ENCODE measurements around the gene KCNAB1.
A peak's percentile ranks its signal among the peaks of the same experiment; 100 is the strongest.

Gene KCNAB1

GRCh38 chr3:156472150-156472549, 351.8 kb downstream of the KCNAB1 start:
- 71 to 74% methylated on average over 3 to 4 of the region's 4 CpGs for WGBS, 2 experiments
- H3K36me3 ChIP-seq (ENCODE audit: control insufficient read depth, insufficient read depth, low read length): no peaks in the 10 kb centered on the region
- H3K4me3 ChIP-seq (ENCODE audit: insufficient read depth, low read depth, low read length): no peak overlapping the region
- H3K27ac ChIP-seq (ENCODE audit: insufficient read depth, low read depth, low read length, poor library complexity, severe bottlenecking): no peak overlapping the region
- no peaks in the 10 kb centered on the region for H3K9me3 ChIP-seq (ENCODE audit: control insufficient read depth, low read length)
- H3K27me3 ChIP-seq (ENCODE audit: control insufficient read depth, insufficient read depth, low read length, poor library complexity, severe bottlenecking): no peaks in the 10 kb centered on the region
- H3K4me1 ChIP-seq (ENCODE audit: control insufficient read depth, insufficient read depth, low read length): no peaks in the 10 kb centered on the region

- Histone ChIP-seq H3K27me3 (ENCODE audit: control insufficient read depth, insufficient read depth, low read length, poor library complexity, severe bottlenecking) (no peaks in the 10 kb centered on the region), H3K4me3 (ENCODE audit: insufficient read depth, low read depth, low read length) (no peak overlapping the region), H3K36me3 (ENCODE audit: control insufficient read depth, insufficient read depth, low read length) (no peaks in the 10 kb centered on the region), H3K9me3 (ENCODE audit: control insufficient read depth, low read length) (no peaks in the 10 kb centered on the region), H3K4me1 (ENCODE audit: control insufficient read depth, insufficient read depth, low read length) (no peaks in the 10 kb centered on the region), H3K27ac (ENCODE audit: insufficient read depth, low read depth, low read length, poor library complexity, severe bottlenecking) (no peak overlapping the region)
- WGBS, 2 experiments: 94 to 98% methylated on average over 5 of the region's 5 CpGs
Observed at GRCh38 chr3:156472684-156473083, 352.3 kb downstream of the KCNAB1 start.

- H3K4me1 ChIP-seq (ENCODE audit: control insufficient read depth, insufficient read depth, low read length): no peaks in the 10 kb centered on the region
- H3K4me3 ChIP-seq (ENCODE audit: insufficient read depth, low read depth, low read length): no peak overlapping the region
- H3K9me3 ChIP-seq (ENCODE audit: control insufficient read depth, low read length): no peaks in the 10 kb centered on the region
- H3K27ac ChIP-seq (ENCODE audit: insufficient read depth, low read depth, low read length, poor library complexity, severe bottlenecking): no peak overlapping the region
- no peaks in the 10 kb centered on the region for H3K36me3 ChIP-seq (ENCODE audit: control insufficient read depth, insufficient read depth, low read length)
- H3K27me3 ChIP-seq (ENCODE audit: control insufficient read depth, insufficient read depth, low read length, poor library complexity, severe bottlenecking): no peaks in the 10 kb centered on the region
Observed at GRCh38 chr3:156473341-156473740, 353.0 kb downstream of the KCNAB1 start.

GRCh38 chr3:156474560-156475389, 354.4 kb downstream of the KCNAB1 start:
- WGBS, 2 experiments: 59 to 60% methylated on average over 12 of the region's 12 CpGs
- Histone ChIP-seq H3K9me3 (ENCODE audit: control insufficient read depth, low read length) (no peaks in the 10 kb centered on the region), H3K27me3 (ENCODE audit: control insufficient read depth, insufficient read depth, low read length, poor library complexity, severe bottlenecking) (no peaks in the 10 kb centered on the region), H3K4me3 (ENCODE audit: insufficient read depth, low read depth, low read length) (peak overlapping the region; percentile 4), H3K36me3 (ENCODE audit: control insufficient read depth, insufficient read depth, low read length) (no peaks in the 10 kb centered on the region), H3K27ac (ENCODE audit: insufficient read depth, low read depth, low read length, poor library complexity, severe bottlenecking) (no peak overlapping the region), H3K4me1 (ENCODE audit: control insufficient read depth, insufficient read depth, low read length) (no peaks in the 10 kb centered on the region)

GRCh38 chr3:156477323-156477722, 356.9 kb downstream of the KCNAB1 start:
- WGBS, 2 experiments: 87 to 90% methylated on average over 1 of the region's 1 CpG

GRCh38 chr3:156478891-156479290, 358.5 kb downstream of the KCNAB1 start:
- no peaks in the 10 kb centered on the region for H3K27me3 ChIP-seq (ENCODE audit: control insufficient read depth, insufficient read depth, low read length, poor library complexity, severe bottlenecking)
- no peaks in the 10 kb centered on the region for H3K36me3 ChIP-seq (ENCODE audit: control insufficient read depth, insufficient read depth, low read length)
- WGBS, 2 experiments: 92 to 95% methylated on average over 2 of the region's 2 CpGs
- H3K4me3 ChIP-seq (ENCODE audit: insufficient read depth, low read depth, low read length): no peak overlapping the region
- no peaks in the 10 kb centered on the region for H3K4me1 ChIP-seq (ENCODE audit: control insufficient read depth, insufficient read depth, low read length)
- no peak overlapping the region for H3K27ac ChIP-seq (ENCODE audit: insufficient read depth, low read depth, low read length, poor library complexity, severe bottlenecking)
- no peaks in the 10 kb centered on the region for H3K9me3 ChIP-seq (ENCODE audit: control insufficient read depth, low read length)

More at GRCh38 chr3:156477323-156477722, 356.9 kb downstream of the KCNAB1 start:
- H3K36me3 ChIP-seq (ENCODE audit: control insufficient read depth, insufficient read depth, low read length): no peaks in the 10 kb centered on the region
- H3K27me3 ChIP-seq (ENCODE audit: control insufficient read depth, insufficient read depth, low read length, poor library complexity, severe bottlenecking): no peaks in the 10 kb centered on the region
- H3K27ac ChIP-seq (ENCODE audit: insufficient read depth, low read depth, low read length, poor library complexity, severe bottlenecking): no peak overlapping the region
- H3K4me1 ChIP-seq (ENCODE audit: control insufficient read depth, insufficient read depth, low read length): no peaks in the 10 kb centered on the region
- H3K4me3 ChIP-seq (ENCODE audit: insufficient read depth, low read depth, low read length): no peak overlapping the region
- no peaks in the 10 kb centered on the region for H3K9me3 ChIP-seq (ENCODE audit: control insufficient read depth, low read length)

- Histone ChIP-seq H3K27me3 (ENCODE audit: control insufficient read depth, insufficient read depth, low read length, poor library complexity, severe bottlenecking) (no peaks in the 10 kb centered on the region), H3K27ac (ENCODE audit: insufficient read depth, low read depth, low read length, poor library complexity, severe bottlenecking) (no peak overlapping the region), H3K9me3 (ENCODE audit: control insufficient read depth, low read length) (no peaks in the 10 kb centered on the region), H3K36me3 (ENCODE audit: control insufficient read depth, insufficient read depth, low read length) (no peaks in the 10 kb centered on the region), H3K4me3 (ENCODE audit: insufficient read depth, low read depth, low read length) (no peak overlapping the region), H3K4me1 (ENCODE audit: control insufficient read depth, insufficient read depth, low read length) (no peaks in the 10 kb centered on the region)
- whole genome bisulfite sequencing, 2 experiments: 87 to 100% methylated on average over 1 of the region's 1 CpG
Observed at GRCh38 chr3:156479604-156480003, 359.2 kb downstream of the KCNAB1 start.

GRCh38 chr3:156480949-156481348, 360.6 kb downstream of the KCNAB1 start:
- Histone ChIP-seq H3K9me3 (ENCODE audit: control insufficient read depth, low read length) (no peaks in the 10 kb centered on the region), H3K27me3 (ENCODE audit: control insufficient read depth, insufficient read depth, low read length, poor library complexity, severe bottlenecking) (no peaks in the 10 kb centered on the region), H3K36me3 (ENCODE audit: control insufficient read depth, insufficient read depth, low read length) (no peaks in the 10 kb centered on the region), H3K27ac (ENCODE audit: insufficient read depth, low read depth, low read length, poor library complexity, severe bottlenecking) (no peak overlapping the region), H3K4me3 (ENCODE audit: insufficient read depth, low read depth, low read length) (no peak overlapping the region), H3K4me1 (ENCODE audit: control insufficient read depth, insufficient read depth, low read length) (no peaks in the 10 kb centered on the region)
- 87 to 100% methylated on average over 1 to 2 of the region's 2 CpGs for WGBS, 2 experiments

- Histone ChIP-seq H3K4me3 (ENCODE audit: insufficient read depth, low read depth, low read length) (no peak overlapping the region), H3K27me3 (ENCODE audit: control insufficient read depth, insufficient read depth, low read length, poor library complexity, severe bottlenecking) (no peaks in the 10 kb centered on the region), H3K4me1 (ENCODE audit: control insufficient read depth, insufficient read depth, low read length) (no peaks in the 10 kb centered on the region), H3K9me3 (ENCODE audit: control insufficient read depth, low read length) (no peaks in the 10 kb centered on the region), H3K27ac (ENCODE audit: insufficient read depth, low read depth, low read length, poor library complexity, severe bottlenecking) (no peak overlapping the region), H3K36me3 (ENCODE audit: control insufficient read depth, insufficient read depth, low read length) (no peaks in the 10 kb centered on the region)
- WGBS, 2 experiments: 96 to 97% methylated on average over 3 of the region's 3 CpGs
Observed at GRCh38 chr3:156483002-156483401, 362.6 kb downstream of the KCNAB1 start.

GRCh38 chr3:156483426-156483825, 363.0 kb downstream of the KCNAB1 start:
- H3K27ac ChIP-seq (ENCODE audit: insufficient read depth, low read depth, low read length, poor library complexity, severe bottlenecking): no peak overlapping the region
- no peaks in the 10 kb centered on the region for H3K36me3 ChIP-seq (ENCODE audit: control insufficient read depth, insufficient read depth, low read length)
- no peaks in the 10 kb centered on the region for H3K9me3 ChIP-seq (ENCODE audit: control insufficient read depth, low read length)
- WGBS, 2 experiments: 96 to 97% methylated on average over 1 of the region's 1 CpG
- H3K27me3 ChIP-seq (ENCODE audit: control insufficient read depth, insufficient read depth, low read length, poor library complexity, severe bottlenecking): no peaks in the 10 kb centered on the region
- H3K4me1 ChIP-seq (ENCODE audit: control insufficient read depth, insufficient read depth, low read length): no peaks in the 10 kb centered on the region
- H3K4me3 ChIP-seq (ENCODE audit: insufficient read depth, low read depth, low read length): no peak overlapping the region

Data from ectodermal cell (in vitro differentiated cells).